ENCODE data around the gene INTS3.
A peak's percentile ranks its signal among the peaks of the same experiment; 100 is the strongest.

The INTS3 gene

DNA sequence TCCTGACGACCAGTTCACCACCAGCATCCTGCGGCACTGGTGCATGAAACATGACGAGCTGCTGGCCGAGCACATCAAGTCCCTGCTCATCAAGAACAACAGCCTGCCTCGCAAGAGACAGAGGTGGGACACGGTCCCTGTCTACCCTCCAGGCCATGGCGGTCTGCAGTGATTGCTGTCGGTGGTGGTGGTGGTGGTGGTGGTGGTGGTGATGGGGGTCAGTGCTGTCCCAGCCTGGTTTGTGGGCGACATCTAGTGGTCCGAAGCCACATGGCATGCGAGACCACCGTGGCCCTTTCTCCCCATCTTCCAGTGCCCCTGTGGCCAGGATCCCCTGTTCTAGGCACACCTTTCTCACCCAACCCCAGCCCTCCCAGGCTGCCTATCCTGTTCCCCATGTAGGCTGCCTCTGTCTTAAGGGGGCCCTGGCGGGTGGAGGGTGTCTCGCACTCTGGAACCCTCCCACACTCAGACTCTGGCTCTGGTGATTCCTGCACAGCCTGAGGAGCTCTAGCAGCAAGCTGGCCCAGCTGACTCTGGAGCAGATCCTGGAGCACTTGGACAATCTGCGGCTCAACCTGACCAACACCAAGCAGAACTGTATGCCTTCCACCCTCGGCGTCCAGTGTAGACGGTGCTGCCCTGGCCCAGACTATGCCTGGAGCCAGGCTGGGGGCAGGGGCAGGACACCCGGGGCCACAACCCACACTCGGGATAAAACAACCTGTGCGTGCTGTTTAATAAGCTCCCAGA, 44.2 kb downstream of the INTS3 start:
- peaks cover 0 to 37% (median 24%) of the 10 kb centered on the region in 4 donors for H3K4me1 ChIP-seq
- H3K36me3 ChIP-seq: peaks cover 46 to 66% (median 62%) of the 10 kb centered on the region in 3 donors
- TF ChIP-seq, protein P1, sequence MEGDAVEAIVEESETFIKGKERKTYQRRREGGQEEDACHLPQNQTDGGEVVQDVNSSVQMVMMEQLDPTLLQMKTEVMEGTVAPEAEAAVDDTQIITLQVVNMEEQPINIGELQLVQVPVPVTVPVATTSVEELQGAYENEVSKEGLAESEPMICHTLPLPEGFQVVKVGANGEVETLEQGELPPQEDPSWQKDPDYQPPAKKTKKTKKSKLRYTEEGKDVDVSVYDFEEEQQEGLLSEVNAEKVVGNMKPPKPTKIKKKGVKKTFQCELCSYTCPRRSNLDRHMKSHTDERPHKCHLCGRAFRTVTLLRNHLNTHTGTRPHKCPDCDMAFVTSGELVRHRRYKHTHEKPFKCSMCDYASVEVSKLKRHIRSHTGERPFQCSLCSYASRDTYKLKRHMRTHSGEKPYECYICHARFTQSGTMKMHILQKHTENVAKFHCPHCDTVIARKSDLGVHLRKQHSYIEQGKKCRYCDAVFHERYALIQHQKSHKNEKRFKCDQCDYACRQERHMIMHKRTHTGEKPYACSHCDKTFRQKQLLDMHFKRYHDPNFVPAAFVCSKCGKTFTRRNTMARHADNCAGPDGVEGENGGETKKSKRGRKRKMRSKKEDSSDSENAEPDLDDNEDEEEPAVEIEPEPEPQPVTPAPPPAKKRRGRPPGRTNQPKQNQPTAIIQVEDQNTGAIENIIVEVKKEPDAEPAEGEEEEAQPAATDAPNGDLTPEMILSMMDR (IDR thresholded peaks at IDR 0.05): peak; percentile 49 to 53
- DNase-seq: peak in 1 of 2 donors; percentile 50
- intact Hi-C loops (cut with DNase I; ENCODE audit: low total_unique reads): loop anchor here (2.0 kb wide), 1 partner anchor 93 kb away; the partner anchor contains the start of gene NPR1
- H3K4me3 ChIP-seq: no peak overlapping the region
- no peaks in the 10 kb centered on the region for H3K9me3 ChIP-seq
- no peaks in the 10 kb centered on the region for H3K27me3 ChIP-seq
- peak overlapping the region; percentile 91 to 93 for H3K27ac ChIP-seq

DNA sequence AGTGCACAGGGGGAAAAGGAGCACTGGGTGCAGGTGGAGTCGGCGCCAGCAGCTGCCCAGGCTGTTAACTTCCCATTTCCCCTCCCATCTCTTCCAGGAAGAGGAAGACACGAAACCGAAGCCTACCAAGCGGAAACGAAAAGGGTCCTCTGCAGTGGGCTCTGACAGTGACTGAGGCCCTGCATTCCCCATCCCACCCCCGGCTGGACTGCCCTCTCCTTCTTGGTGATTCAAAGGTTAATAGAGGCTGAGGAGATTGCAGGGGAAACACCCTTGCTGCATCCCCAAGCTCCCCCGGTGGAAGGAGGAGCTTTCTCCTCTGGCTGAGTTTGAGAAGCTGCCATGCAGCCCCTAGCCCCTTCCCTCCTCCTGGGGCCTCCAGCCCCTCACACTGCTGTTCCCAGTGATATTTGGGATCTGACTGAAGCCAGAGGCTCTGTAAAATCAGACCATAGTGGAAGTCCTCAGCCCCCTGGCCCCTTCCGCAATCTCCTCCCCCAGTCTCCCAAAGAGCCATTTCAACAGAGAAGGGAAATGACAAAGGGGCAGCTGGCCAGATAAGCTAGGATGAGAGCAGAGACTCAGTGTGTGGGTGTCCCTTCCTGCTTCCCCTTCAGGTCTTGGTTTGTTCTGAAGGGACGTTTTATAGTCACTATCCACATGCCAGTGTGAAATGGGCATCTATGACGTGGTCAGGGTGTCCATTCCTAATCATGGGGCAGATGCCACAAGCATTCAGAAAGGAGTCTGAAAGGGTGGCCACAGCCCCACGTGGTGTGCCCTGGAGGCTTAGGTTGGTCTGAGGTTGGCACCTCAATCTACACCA, 45.5 kb downstream of the INTS3 start:
- TF ChIP-seq, protein P1 (IDR thresholded peaks at IDR 0.05): no peak
- Histone ChIP-seq H3K4me1 (peaks cover 0 to 50% (median 37%) of the 10 kb centered on the region in 4 donors), H3K9me3 (no peaks in the 10 kb centered on the region), H3K36me3 (peaks cover 33 to 58% (median 49%) of the 10 kb centered on the region in 3 donors), H3K27me3 (no peaks in the 10 kb centered on the region), H3K4me3 (no peak overlapping the region), H3K27ac (peak overlapping the region; percentile 91 to 93)
- DNase-seq: no peak
- intact Hi-C loops (cut with DNase I; ENCODE audit: low total_unique reads): loop anchor here (2.0 kb wide), 1 partner anchor 95 kb away; the partner anchor contains the start of gene NPR1

DNA sequence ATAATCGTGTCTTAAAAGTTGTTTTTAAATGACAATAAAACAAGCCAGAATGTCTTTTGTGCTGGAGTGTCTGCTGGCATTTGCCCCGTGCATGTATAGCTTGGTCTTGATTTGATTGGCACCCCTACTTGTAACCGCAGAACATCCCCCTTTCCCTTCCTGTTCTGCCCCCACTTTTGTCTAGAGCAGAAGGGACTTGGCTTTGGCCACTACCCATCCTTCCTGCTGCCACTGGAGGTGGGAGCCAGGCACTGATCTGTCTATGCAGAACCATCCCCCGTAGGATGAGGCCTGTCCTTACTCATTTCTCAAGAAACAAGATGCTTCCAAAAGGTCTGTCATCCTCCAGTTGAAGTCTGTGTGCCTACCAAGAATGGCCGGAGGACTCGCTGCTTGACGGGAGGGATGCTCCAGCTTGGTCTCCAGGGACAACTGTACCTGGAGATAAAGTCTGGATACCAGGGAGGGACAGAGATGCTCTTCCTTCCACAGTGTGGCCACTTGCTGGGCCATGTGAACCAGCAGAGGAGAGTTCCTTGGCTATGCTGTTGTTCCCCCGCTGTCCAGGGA, 46.3 kb downstream of the INTS3 start:
- DNase-seq: no peak
- Histone ChIP-seq H3K9me3 (no peaks in the 10 kb centered on the region), H3K4me3 (peak overlapping the region in 1 of 2 donors; percentile 76), H3K27ac (peak overlapping the region; percentile 91 to 93), H3K27me3 (no peaks in the 10 kb centered on the region), H3K36me3 (peaks cover 32 to 57% (median 41%) of the 10 kb centered on the region in 3 donors), H3K4me1 (peaks cover 0 to 58% (median 41%) of the 10 kb centered on the region in 4 donors)
- TF ChIP-seq, protein P1 (IDR thresholded peaks at IDR 0.05): no peak
- intact Hi-C loops (cut with DNase I; ENCODE audit: low total_unique reads): no loop called here

DNA sequence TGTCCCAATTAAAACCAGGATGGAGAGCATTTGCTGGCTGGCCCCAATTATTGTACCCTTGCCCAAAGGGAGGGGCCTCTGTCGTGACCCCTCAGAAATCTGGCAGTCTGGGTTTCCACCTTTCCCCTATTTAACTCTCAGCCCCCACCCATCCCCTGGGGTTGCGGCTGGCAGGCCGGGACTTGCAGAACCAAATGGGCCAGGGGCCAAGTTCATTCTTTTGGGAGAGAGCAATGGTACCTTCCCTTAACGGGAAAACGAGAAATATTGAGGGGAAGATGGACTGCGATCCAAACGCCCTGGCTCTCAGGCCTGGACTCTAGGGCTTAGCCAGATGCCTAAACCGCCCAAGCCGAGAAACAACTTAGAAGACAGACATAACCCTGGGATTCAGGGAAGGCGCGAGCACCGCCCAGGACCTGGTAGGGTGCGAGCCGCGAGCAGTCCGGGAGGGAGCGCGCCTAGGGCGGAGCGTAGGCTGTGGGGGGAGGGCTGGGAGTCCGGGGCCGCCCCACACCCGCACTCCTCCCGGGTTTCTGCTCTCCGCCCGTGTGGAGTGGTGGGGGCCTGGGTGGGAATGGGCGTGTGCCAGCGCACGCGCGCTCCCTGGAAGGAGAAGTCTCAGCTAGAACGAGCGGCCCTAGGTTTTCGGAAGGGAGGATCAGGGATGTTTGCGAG, 47.1 kb downstream of the INTS3 start, which contains the start of gene SLC27A3:
Gene SLC27A3 (plus strand): TSS at position 628 of the 678 bp plus-strand sequence. CDS start 91 bp downstream, outside the sequence.
- TF ChIP-seq, protein P1 (IDR thresholded peaks at IDR 0.05): no peak
- no peaks in the 10 kb centered on the region for H3K9me3 ChIP-seq
- H3K27ac ChIP-seq: peak within 1 kb of the TSS; percentile 91 to 93
- H3K27me3 ChIP-seq: no peaks in the 10 kb centered on the region
- H3K4me1 ChIP-seq: peaks cover 0 to 66% (median 41%) of the 10 kb centered on the region in 4 donors
- H3K4me3 ChIP-seq: peak within 1 kb of the TSS; percentile 69 to 76
- intact Hi-C loops (cut with DNase I; ENCODE audit: low total_unique reads): no loop called here
- peak; percentile 87 to 95 for DNase-seq
- peaks cover 29 to 57% (median 34%) of the 10 kb centered on the region in 3 donors for H3K36me3 ChIP-seq

Data from tibial artery (tissue), 4 donors.